K562 (cell line): ENCODE measurements around the gene ADCY9. TPM values are rescaled to one million over a fixed set of nuclear protein-coding genes. Genes with fewer than 3 reads are reported as not detected.
A peak's percentile ranks its signal among the peaks of the same experiment; 100 is the strongest.

Experiments
- ATAC-seq: fragments of 200-7000 bp; cut with Tn5 transposase; 3 replicates; pipeline ENCODE4 v1.9.1; 2020; ENCODE audit warnings: moderate library complexity
- BruUV-seq: library from RNA; stranded (reverse); fragments of 400-500 nt; replicated peaks from 2 replicates; lab custom pipeline; 2021; lab: Mats Ljungman, UMichigan
- CTCF ChIA-PET: fragments of 300-600 bp; formaldehyde crosslinking; extraction: SDS; loops from one replicate; lab custom pipeline; 2021; ENCODE audit warnings: low intra/inter-chr PET ratio; lab: Yijun Ruan, JAX
- POLR2A ChIA-PET: fragments of 300-600, 350-650 bp; sonication (Branson Sonifier 250); formaldehyde crosslinking; extraction: SDS; loops from one replicate; lab custom pipeline; 2021; ENCODE audit warnings: antibody characterized with exemption, inconsistent platforms; lab: Yijun Ruan, JAX
- DNase-seq, 4 experiments: peaks; one replicate each; pipeline versions ENCODE4 v3.0.0 to v3.0.0-alpha.2; 2011 to 2018; ENCODE audit warnings: low spot score in 3 of 4, mixed read lengths in 3 of 4; ENCODE audit errors: extremely low read depth in 1 of 4
- FAIRE-seq: peaks from 2 replicates; lab custom pipeline; 2011; peaks lifted over from hg19 to GRCh38; lab: Jason Lieb, UNC
- H2AFZ ChIP-seq: 2 replicates; pipeline ENCODE4 v1.6.0; 2011; ENCODE audit warnings: low read depth, low read length, control low read depth, inconsistent platforms
- H3K27ac ChIP-seq: fragments of 200-600 bp; 3 replicates; pipeline ENCODE4 v1.8.0; 2011; ENCODE audit warnings: low read depth, mild to moderate bottlenecking, control low read depth, inconsistent platforms, low read length, moderate library complexity, mixed read lengths; ENCODE audit errors: extremely low read depth
- H3K27me3 ChIP-seq, 2 experiments: fragments of 300-600 bp in 1 of 2; 2 replicates in 1 of 2; 3 replicates in 1 of 2; pipeline versions ENCODE4 v1.6.0 to v1.8.0; 2011; ENCODE audit warnings: inconsistent platforms in 2 of 2, low read length in 2 of 2, mild to moderate bottlenecking in 1 of 2, mixed read lengths in 1 of 2, moderate library complexity in 1 of 2; ENCODE audit not compliant: control insufficient read depth in 2 of 2, insufficient read depth in 2 of 2
- H3K36me3 ChIP-seq: fragments of 300-600 bp; 3 replicates; pipeline ENCODE4 v1.8.0; 2011; ENCODE audit warnings: mild to moderate bottlenecking, low read length, inconsistent platforms; ENCODE audit not compliant: control insufficient read depth, insufficient read depth
- H3K4me1 ChIP-seq, 2 experiments: fragments of 200-600 bp in 1 of 2; replicated peaks in 1 of 2; 2 replicates in 1 of 2; 3 replicates in 1 of 2; pipeline versions ENCODE4 v1.5.1 to v1.8.0; 2011; ENCODE audit warnings: inconsistent platforms in 2 of 2, low read length in 2 of 2, mild to moderate bottlenecking in 1 of 2, mixed read lengths in 1 of 2, moderate library complexity in 1 of 2; ENCODE audit not compliant: control insufficient read depth in 2 of 2, insufficient read depth in 2 of 2
- H3K4me2 ChIP-seq: 2 replicates; pipeline ENCODE4 v1.6.1; 2011; ENCODE audit warnings: low read length, control low read depth, inconsistent platforms, mixed read lengths; ENCODE audit not compliant: insufficient read depth
- H3K4me3 ChIP-seq: fragments of 200-600 bp; sonication (generic), shearing (Covaris generic); 2 replicates; pipeline ENCODE4 v1.5.1; 2016; ENCODE audit warnings: control low read depth, inconsistent platforms
- H3K79me2 ChIP-seq: fragments of 200-600 bp; 3 replicates; pipeline ENCODE4 v1.8.0; 2011; ENCODE audit warnings: low read length, inconsistent platforms; ENCODE audit not compliant: control insufficient read depth, insufficient read depth
- H3K9ac ChIP-seq, 2 experiments: 2 replicates each; pipeline versions ENCODE4 v1.6.0 to v1.6.1; 2011; ENCODE audit warnings: low read depth in 2 of 2, low read length in 2 of 2, control low read depth in 1 of 2, inconsistent platforms in 1 of 2, mild to moderate bottlenecking in 1 of 2, mixed read lengths in 1 of 2; ENCODE audit not compliant: insufficient read depth in 1 of 2
- H3K9me1 ChIP-seq: one replicate; pipeline ENCODE4 v1.6.0; 2011; ENCODE audit warnings: inconsistent platforms, mild to moderate bottlenecking, low read length, moderate library complexity; ENCODE audit not compliant: control insufficient read depth, insufficient read depth
- H3K9me3 ChIP-seq: replicated peaks from 2 replicates; pipeline ENCODE4 v1.5.1; 2011; ENCODE audit warnings: low read depth, low read length, inconsistent platforms; ENCODE audit not compliant: control insufficient read depth, insufficient read depth
- H4K20me1 ChIP-seq: replicated peaks from 2 replicates; pipeline ENCODE4 v1.6.1; 2011; ENCODE audit warnings: low read length, inconsistent platforms, mixed read lengths; ENCODE audit not compliant: control insufficient read depth, insufficient read depth
- CEBPB ChIP-seq: fragments of 450-650 bp; IDR thresholded peaks from 2 replicates; pipeline ENCODE4 v1.6.1; 2016; ENCODE audit warnings: missing genetic modification characterization, missing compliant biosample characterization
- CEBPG ChIP-seq, 3 experiments: fragments of 200-800 bp in 1 of 3; sonication (Bioruptor generic) in 1 of 3; sonication (generic) in 1 of 3; formaldehyde crosslinking in 1 of 3; IDR thresholded peaks in 2 of 3; conservative IDR thresholded peaks in 1 of 3; 2 replicates each; pipeline versions ENCODE4 v1.6.1 to v1.8.0; 2016 to 2022; ENCODE audit warnings: missing compliant biosample characterization in 2 of 3, missing genetic modification characterization in 2 of 3, mild to moderate bottlenecking in 1 of 3, missing genetic modification reagents in 1 of 3
- KLF6 ChIP-seq: fragments of 250-450 bp; sonication (Bioruptor Pico); IDR thresholded peaks from 2 replicates; pipeline ENCODE4 v1.4.0; 2020; ENCODE audit warnings: mild to moderate bottlenecking, moderate library complexity, borderline replicate concordance
- PCBP1 ChIP-seq: fragments of 200-400 bp; formaldehyde crosslinking; IDR thresholded peaks from 2 replicates; pipeline ENCODE4 v1.6.1; 2018; ENCODE audit warnings: mild to moderate bottlenecking, low read depth, low read length; ENCODE audit not compliant: poor library complexity, severe bottlenecking
- RBM22 ChIP-seq: fragments of 200-400 bp; formaldehyde crosslinking; IDR thresholded peaks from 2 replicates; pipeline ENCODE4 v1.6.1; 2018; ENCODE audit warnings: low read length, low read depth; ENCODE audit not compliant: poor library complexity, severe bottlenecking
- ZNF239 ChIP-seq: fragments of 250-450 bp; sonication (Bioruptor Pico); IDR thresholded peaks from 2 replicates; pipeline ENCODE4 v1.4.0; 2020; ENCODE audit warnings: mild to moderate bottlenecking
- WGBS: fragments of 100-300 bp; shearing (Covaris generic); methylation state at CpG from one replicate; pipeline ENCODE4 v1.1.6; 2016; ENCODE audit warnings: low coverage, mixed read lengths; ENCODE audit not compliant: insufficient coverage; ENCODE audit errors: missing lambda C conversion rate; 5-methylcytosine and 5-hydroxymethylcytosine counted together
- in situ Hi-C: fragments of 300-500 bp; cut with MboI; formaldehyde crosslinking; loops from 4 replicates; pipeline ENCODE4 v1.15.0; 2018; ENCODE audit warnings: inconsistent platforms, mixed read lengths
- intact Hi-C: fragments of 100-400 bp; cut with micrococcal nuclease; formaldehyde crosslinking; loops from 2 replicates; pipeline ENCODE4 v1.14.2; 2022
- polyA plus RNA-seq, 8 experiments: library from polyadenylated mRNA; depleted of rRNA in 4 of 8; stranded (reverse) in 5 of 8; unstranded in 3 of 8; fragments of >200 nt; fragmentation: Nextera tagmentation in 2 of 8; fragmentation: Illumina TruSeq in 1 of 8; extraction: Ambion mirVana in 2 of 8; extraction: Trizol in 1 of 8; gene quantifications; 2 replicates each; pipeline versions ENCODE4 v1.2.1 to v1.2.3, GENCODE V29; 2011 to 2014; ENCODE audit warnings: inconsistent platforms in 1 of 8, missing spikeins in 1 of 8
- total RNA-seq, 7 experiments: library from RNA; depleted of rRNA in 6 of 7; stranded (reverse); fragments of >200 nt in 6 of 7; fragmentation: Illumina TruSeq in 2 of 7; extraction: Trizol in 2 of 7; gene quantifications; 2 replicates each; pipeline versions ENCODE4 v1.2.1 to v1.2.3, GENCODE V29; 2011 to 2021; ENCODE audit warnings: low replicate concordance in 1 of 7
- TF ChIP-seq, protein P1 (sequence below): sonication (generic); formaldehyde crosslinking; IDR thresholded peaks from 2 replicates; pipeline ENCODE4 v1.8.0; 2022; ENCODE audit warnings: mild to moderate bottlenecking, missing genetic modification reagents
- TF ChIP-seq, protein P2 (sequence below): fragments of 450-650 bp; IDR thresholded peaks from 2 replicates; pipeline ENCODE4 v1.6.1; 2017; ENCODE audit warnings: antibody characterized with exemption
- TF ChIP-seq, protein P3 (sequence below): fragments of 250-450 bp; sonication (Bioruptor Pico); IDR thresholded peaks from 2 replicates; pipeline ENCODE4 v1.8.0; 2022; ENCODE audit warnings: moderate library complexity, mild to moderate bottlenecking, inconsistent platforms
- TF ChIP-seq, protein P4 (sequence below), 2 experiments: IDR thresholded peaks; 2 replicates each; pipeline ENCODE4 v1.6.1; 2011; ENCODE audit warnings: borderline replicate concordance in 1 of 2, control low read depth in 1 of 2, low read depth in 1 of 2, low read length in 1 of 2, mild to moderate bottlenecking in 1 of 2, mixed read lengths in 1 of 2, moderate library complexity in 1 of 2; ENCODE audit not compliant: insufficient read depth in 1 of 2, insufficient read length in 1 of 2, poor library complexity in 1 of 2, severe bottlenecking in 1 of 2; ENCODE audit errors: extremely low read depth in 1 of 2

The ADCY9 gene
- total and polyA plus RNA-seq, 9 of the 15 experiments (the other 6 are each of a cell fraction or from before 2014, with no cell fraction given): 0.03 to 0.29 (median 0.17) TPM

DNA sequence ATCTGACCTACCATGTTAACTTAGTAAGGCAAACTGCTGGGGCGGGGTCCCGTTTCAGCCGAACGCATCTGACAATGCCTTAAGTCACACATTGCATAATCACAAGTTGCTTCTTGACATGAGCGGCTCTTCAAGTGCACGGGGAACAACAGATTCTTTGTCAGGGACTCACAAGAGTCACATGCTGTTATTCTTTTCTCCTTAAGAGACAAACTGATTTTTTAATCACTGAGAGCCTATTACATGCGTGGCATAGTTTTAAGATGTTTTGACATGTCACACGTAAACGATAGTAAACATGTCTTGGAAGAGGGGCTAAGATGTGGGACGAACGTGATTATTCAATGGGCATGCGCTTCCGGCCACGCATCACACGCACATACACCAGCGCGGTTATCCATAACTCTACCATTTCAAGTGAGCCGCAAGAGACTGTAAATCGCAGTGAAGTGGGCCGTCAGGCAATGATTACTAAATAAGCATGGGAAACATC lies 63.4 kb downstream of the ADCY9 start:
- no peaks in the 10 kb centered on the region for H3K36me3 ChIP-seq
- H3K9me1 ChIP-seq: no peaks in the 10 kb centered on the region
- no peak overlapping the region for H3K4me2 ChIP-seq
- in situ Hi-C loops (no loop called here), intact Hi-C loops (no loop called here)
- BruUV-seq: no TSS peak
- no peak for ATAC-seq
- no peak for FAIRE-seq
- ChIA-PET POLR2A (no interaction called here), CTCF (no interaction called here)
- 25% methylated on average over 20 of the region's 20 CpGs for WGBS
- H2AFZ ChIP-seq: no peak overlapping the region
- no peaks in the 10 kb centered on the region for H3K79me2 ChIP-seq
- H3K27ac ChIP-seq: no peak overlapping the region
- no peaks in the 10 kb centered on the region for H3K4me1 ChIP-seq
- DNase-seq: no peak
- no peaks in the 10 kb centered on the region for H4K20me1 ChIP-seq
- H3K27me3 ChIP-seq: peaks cover 38 to 77% of the 10 kb centered on the region in 2 experiments; a peak in 4 of 5 replicates
- H3K9me3 ChIP-seq: no peaks in the 10 kb centered on the region
- no peak overlapping the region for H3K4me3 ChIP-seq
- TF ChIP-seq, protein P1, sequence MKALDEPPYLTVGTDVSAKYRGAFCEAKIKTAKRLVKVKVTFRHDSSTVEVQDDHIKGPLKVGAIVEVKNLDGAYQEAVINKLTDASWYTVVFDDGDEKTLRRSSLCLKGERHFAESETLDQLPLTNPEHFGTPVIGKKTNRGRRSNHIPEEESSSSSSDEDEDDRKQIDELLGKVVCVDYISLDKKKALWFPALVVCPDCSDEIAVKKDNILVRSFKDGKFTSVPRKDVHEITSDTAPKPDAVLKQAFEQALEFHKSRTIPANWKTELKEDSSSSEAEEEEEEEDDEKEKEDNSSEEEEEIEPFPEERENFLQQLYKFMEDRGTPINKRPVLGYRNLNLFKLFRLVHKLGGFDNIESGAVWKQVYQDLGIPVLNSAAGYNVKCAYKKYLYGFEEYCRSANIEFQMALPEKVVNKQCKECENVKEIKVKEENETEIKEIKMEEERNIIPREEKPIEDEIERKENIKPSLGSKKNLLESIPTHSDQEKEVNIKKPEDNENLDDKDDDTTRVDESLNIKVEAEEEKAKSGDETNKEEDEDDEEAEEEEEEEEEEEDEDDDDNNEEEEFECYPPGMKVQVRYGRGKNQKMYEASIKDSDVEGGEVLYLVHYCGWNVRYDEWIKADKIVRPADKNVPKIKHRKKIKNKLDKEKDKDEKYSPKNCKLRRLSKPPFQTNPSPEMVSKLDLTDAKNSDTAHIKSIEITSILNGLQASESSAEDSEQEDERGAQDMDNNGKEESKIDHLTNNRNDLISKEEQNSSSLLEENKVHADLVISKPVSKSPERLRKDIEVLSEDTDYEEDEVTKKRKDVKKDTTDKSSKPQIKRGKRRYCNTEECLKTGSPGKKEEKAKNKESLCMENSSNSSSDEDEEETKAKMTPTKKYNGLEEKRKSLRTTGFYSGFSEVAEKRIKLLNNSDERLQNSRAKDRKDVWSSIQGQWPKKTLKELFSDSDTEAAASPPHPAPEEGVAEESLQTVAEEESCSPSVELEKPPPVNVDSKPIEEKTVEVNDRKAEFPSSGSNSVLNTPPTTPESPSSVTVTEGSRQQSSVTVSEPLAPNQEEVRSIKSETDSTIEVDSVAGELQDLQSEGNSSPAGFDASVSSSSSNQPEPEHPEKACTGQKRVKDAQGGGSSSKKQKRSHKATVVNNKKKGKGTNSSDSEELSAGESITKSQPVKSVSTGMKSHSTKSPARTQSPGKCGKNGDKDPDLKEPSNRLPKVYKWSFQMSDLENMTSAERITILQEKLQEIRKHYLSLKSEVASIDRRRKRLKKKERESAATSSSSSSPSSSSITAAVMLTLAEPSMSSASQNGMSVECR: no peak
- no peak for TF ChIP-seq PCBP1
- no peak for TF ChIP-seq CEBPG (CRISPR knock-in tag; IDR thresholded peaks at IDR 0.05)
- TF ChIP-seq CEBPG (tag; conservative IDR thresholded peaks at IDR 0.05 in 1 of 2, IDR thresholded peaks at IDR 0.05 in 1 of 2): 0 out of 4 replicates have a peak, but pooled peaks of 1 of the 2 experiments have one; percentile 24
- TF ChIP-seq ZNF239 (CRISPR knock-in tag): no peak
- TF ChIP-seq, protein P2, sequence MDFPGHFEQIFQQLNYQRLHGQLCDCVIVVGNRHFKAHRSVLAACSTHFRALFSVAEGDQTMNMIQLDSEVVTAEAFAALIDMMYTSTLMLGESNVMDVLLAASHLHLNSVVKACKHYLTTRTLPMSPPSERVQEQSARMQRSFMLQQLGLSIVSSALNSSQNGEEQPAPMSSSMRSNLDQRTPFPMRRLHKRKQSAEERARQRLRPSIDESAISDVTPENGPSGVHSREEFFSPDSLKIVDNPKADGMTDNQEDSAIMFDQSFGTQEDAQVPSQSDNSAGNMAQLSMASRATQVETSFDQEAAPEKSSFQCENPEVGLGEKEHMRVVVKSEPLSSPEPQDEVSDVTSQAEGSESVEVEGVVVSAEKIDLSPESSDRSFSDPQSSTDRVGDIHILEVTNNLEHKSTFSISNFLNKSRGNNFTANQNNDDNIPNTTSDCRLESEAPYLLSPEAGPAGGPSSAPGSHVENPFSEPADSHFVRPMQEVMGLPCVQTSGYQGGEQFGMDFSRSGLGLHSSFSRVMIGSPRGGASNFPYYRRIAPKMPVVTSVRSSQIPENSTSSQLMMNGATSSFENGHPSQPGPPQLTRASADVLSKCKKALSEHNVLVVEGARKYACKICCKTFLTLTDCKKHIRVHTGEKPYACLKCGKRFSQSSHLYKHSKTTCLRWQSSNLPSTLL: no peak
- TF ChIP-seq KLF6 (CRISPR knock-in tag): no peak
- TF ChIP-seq, protein P3, sequence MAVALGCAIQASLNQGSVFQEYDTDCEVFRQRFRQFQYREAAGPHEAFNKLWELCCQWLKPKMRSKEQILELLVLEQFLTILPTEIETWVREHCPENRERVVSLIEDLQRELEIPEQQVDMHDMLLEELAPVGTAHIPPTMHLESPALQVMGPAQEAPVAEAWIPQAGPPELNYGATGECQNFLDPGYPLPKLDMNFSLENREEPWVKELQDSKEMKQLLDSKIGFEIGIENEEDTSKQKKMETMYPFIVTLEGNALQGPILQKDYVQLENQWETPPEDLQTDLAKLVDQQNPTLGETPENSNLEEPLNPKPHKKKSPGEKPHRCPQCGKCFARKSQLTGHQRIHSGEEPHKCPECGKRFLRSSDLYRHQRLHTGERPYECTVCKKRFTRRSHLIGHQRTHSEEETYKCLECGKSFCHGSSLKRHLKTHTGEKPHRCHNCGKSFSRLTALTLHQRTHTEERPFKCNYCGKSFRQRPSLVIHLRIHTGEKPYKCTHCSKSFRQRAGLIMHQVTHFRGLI (CRISPR knock-in tag): no peak
- TF ChIP-seq RBM22: no peak
- 0 out of 2 replicates have a peak, but pooled peaks have one; percentile 56 for TF ChIP-seq CEBPB (tag)
- TF ChIP-seq, protein P4, sequence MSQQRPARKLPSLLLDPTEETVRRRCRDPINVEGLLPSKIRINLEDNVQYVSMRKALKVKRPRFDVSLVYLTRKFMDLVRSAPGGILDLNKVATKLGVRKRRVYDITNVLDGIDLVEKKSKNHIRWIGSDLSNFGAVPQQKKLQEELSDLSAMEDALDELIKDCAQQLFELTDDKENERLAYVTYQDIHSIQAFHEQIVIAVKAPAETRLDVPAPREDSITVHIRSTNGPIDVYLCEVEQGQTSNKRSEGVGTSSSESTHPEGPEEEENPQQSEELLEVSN (IDR thresholded peaks at IDR 0.05; ENCODE audit: borderline replicate concordance in 1 of 2, extremely low read depth in 1 of 2, insufficient read depth in 1 of 2, insufficient read length in 1 of 2, low read depth in 1 of 2, low read length in 1 of 2, poor library complexity in 1 of 2, severe bottlenecking in 1 of 2): no peak
- H3K9ac ChIP-seq: no peak overlapping the region
